Osteocyte (in vitro differentiated cells): ENCODE data around the gene PPIF. TPM values are rescaled to one million over a fixed set of nuclear protein-coding genes. Genes with fewer than 3 reads are reported as not detected.

ENCODE experiments used
- DNase-seq: peaks from one replicate; pipeline ENCODE4 v3.0.0; 2021; ENCODE audit warnings: mixed read lengths; ENCODE audit not compliant: unreplicated experiment; ENCODE audit errors: extremely low spot score
- H3K27ac Mint-ChIP-seq: one replicate; pipeline ENCODE4 v1.8.0; 2021; ENCODE audit warnings: mild to moderate bottlenecking, mixed read lengths; ENCODE audit not compliant: unreplicated experiment
- H3K27me3 Mint-ChIP-seq: one replicate; pipeline ENCODE4 v1.8.0; 2021; ENCODE audit warnings: mixed read lengths; ENCODE audit not compliant: unreplicated experiment
- H3K36me3 Mint-ChIP-seq: one replicate; pipeline ENCODE4 v1.8.0; 2021; ENCODE audit warnings: mixed read lengths; ENCODE audit not compliant: unreplicated experiment
- H3K4me1 Mint-ChIP-seq: one replicate; pipeline ENCODE4 v1.8.0; 2021; ENCODE audit warnings: mixed read lengths; ENCODE audit not compliant: unreplicated experiment
- H3K4me3 Mint-ChIP-seq: one replicate; pipeline ENCODE4 v1.8.0; 2021; ENCODE audit warnings: mild to moderate bottlenecking, moderate library complexity, mixed read lengths; ENCODE audit not compliant: unreplicated experiment
- H3K9me3 Mint-ChIP-seq: one replicate; pipeline ENCODE4 v1.8.0; 2021; ENCODE audit warnings: mixed read lengths; ENCODE audit not compliant: unreplicated experiment
- total RNA-seq: library from RNA; stranded (reverse); gene quantifications from 2 replicates; pipeline ENCODE4 v1.2.1, GENCODE V29; 2021
- TF ChIP-seq, protein P1 (sequence below): fragments of 200-600 bp; sonication (generic); IDR thresholded peaks from 2 replicates; pipeline ENCODE4 v1.5.0; 2021; ENCODE audit warnings: antibody characterized with exemption, mild to moderate bottlenecking, moderate library complexity

PPIF gene
- total RNA-seq, 1 donor from 2014 or later, result 17.0 TPM

DNA sequence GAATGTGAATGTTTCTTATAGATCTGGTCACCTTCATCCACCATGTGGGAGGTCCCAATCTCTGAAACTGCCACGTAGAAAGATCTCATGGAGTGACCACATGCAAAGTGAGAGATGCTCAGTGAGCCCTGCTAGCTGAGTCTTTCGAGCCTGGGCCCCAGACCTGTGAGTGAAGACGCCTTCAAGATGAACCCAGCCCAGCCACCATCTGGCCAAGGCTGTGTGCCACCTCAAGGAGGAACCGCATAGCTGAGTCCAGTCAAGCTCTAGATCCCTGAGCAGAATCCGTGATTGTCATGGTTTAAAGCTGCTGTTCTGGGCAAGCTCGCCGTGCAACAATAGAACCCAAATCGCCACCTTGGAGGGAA is 20.2 kb upstream of the PPIF start:
- no peak overlapping the region for H3K4me3 Mint-ChIP-seq
- H3K9me3 Mint-ChIP-seq, result no peaks in the 10 kb centered on the region
- no peak for DNase-seq
- H3K4me1 Mint-ChIP-seq, result peaks cover 24% of the 10 kb centered on the region
- H3K36me3 Mint-ChIP-seq, result no peaks in the 10 kb centered on the region
- no peak overlapping the region for H3K27ac Mint-ChIP-seq
- TF ChIP-seq, protein P1, sequence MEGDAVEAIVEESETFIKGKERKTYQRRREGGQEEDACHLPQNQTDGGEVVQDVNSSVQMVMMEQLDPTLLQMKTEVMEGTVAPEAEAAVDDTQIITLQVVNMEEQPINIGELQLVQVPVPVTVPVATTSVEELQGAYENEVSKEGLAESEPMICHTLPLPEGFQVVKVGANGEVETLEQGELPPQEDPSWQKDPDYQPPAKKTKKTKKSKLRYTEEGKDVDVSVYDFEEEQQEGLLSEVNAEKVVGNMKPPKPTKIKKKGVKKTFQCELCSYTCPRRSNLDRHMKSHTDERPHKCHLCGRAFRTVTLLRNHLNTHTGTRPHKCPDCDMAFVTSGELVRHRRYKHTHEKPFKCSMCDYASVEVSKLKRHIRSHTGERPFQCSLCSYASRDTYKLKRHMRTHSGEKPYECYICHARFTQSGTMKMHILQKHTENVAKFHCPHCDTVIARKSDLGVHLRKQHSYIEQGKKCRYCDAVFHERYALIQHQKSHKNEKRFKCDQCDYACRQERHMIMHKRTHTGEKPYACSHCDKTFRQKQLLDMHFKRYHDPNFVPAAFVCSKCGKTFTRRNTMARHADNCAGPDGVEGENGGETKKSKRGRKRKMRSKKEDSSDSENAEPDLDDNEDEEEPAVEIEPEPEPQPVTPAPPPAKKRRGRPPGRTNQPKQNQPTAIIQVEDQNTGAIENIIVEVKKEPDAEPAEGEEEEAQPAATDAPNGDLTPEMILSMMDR, result no peak
- H3K27me3 Mint-ChIP-seq, result no peaks in the 10 kb centered on the region

DNA sequence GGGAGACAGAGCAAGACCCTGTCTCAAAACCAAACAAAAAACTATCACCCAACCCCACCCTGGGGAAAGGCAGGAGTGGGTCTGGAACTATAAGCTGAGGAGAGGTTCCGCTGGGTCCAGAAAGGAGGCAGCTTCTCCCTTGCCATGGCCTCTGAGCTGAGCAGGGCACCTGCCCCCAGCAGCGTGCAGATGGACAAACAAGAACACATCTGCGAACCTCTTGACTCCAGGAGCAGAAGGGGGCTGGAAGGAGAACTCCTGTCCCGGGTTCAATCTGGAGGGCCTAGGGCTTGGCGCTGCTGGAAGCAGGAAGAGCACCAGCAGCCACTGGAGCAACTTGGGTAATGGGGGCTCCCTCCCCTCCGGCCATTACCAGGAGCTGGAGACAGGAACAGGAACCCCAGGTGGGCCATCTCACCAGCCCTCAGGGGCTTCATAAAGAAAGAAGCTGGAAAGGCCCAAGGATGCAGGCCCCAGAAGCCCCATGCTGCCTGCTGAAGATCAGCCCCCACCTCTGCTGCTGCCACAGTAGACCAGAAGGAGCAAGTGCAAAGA is 19.0 kb upstream of the PPIF start:
- TF ChIP-seq, protein P1, result no peak
- H3K9me3 Mint-ChIP-seq, result no peaks in the 10 kb centered on the region
- no peak for DNase-seq
- H3K27ac Mint-ChIP-seq, result no peak overlapping the region
- H3K4me3 Mint-ChIP-seq, result no peak overlapping the region
- no peaks in the 10 kb centered on the region for H3K27me3 Mint-ChIP-seq
- peaks cover 18% of the 10 kb centered on the region for H3K4me1 Mint-ChIP-seq
- no peaks in the 10 kb centered on the region for H3K36me3 Mint-ChIP-seq

DNA sequence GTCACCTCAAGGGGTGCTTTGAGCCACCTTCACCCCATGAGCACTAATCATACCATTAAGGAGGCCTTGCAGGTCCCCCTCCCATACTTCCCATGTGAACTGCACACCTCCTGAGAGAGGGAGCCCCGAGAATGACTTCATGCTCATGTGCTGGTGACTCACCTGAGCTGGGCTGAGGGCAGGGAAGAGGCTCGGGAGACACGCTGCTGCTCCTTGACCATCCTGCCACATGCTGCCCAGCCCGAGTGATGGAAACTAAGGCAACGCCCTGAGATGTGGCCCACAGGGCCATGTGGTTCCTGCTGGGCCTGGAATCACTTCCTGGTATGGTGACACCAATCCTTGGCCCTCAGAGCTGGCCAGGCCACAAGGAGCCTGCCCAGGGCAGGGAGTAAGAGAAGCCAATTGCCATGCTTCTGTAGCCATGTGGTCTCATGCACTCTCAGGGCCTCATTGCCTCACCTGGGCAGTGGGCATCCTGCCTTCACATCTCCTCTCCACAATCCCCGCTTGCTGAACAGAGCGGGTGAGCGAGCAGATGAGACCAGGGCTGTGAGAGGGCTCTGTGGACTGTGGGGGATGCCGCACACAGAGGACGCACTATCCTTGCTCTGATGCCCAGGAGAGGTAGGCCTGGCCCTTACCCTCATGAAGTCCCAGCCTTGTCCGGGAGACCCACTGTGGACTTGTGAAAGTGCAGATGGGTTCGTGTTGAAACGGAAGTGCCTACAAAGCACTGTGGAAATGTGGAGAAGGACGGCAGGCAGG is 18.3 kb upstream of the PPIF start:
- TF ChIP-seq, protein P1, result no peak
- Mint-ChIP-seq H3K27ac (no peak overlapping the region), H3K9me3 (no peaks in the 10 kb centered on the region), H3K4me1 (peaks cover 20% of the 10 kb centered on the region), H3K36me3 (no peaks in the 10 kb centered on the region), H3K27me3 (no peaks in the 10 kb centered on the region), H3K4me3 (no peak overlapping the region)
- no peak for DNase-seq

DNA sequence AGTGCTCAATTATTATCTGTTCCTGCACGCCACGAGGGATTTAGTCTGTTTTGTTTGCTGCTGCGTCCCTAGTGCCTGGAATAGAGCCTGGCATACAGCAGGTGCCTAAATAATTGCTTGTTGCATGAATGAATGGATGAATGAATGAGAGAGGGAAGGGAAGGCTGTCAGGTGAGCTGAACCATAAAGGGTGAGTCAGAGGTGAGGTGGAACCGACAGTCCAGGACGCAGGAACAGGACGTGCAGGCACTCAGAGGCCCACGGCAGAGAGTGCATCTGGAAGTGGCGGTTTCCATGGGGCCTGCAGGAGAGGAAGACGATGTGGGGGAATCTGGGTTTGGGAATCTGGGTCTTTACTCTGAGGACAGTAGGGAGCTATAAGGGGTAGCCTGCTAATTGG is 17.7 kb upstream of the PPIF start:
- Mint-ChIP-seq H3K27me3 (no peaks in the 10 kb centered on the region), H3K4me3 (no peak overlapping the region), H3K9me3 (no peaks in the 10 kb centered on the region), H3K27ac (no peak overlapping the region), H3K36me3 (no peaks in the 10 kb centered on the region), H3K4me1 (peaks cover 22% of the 10 kb centered on the region)
- no peak for DNase-seq
- TF ChIP-seq, protein P1, result no peak

DNA sequence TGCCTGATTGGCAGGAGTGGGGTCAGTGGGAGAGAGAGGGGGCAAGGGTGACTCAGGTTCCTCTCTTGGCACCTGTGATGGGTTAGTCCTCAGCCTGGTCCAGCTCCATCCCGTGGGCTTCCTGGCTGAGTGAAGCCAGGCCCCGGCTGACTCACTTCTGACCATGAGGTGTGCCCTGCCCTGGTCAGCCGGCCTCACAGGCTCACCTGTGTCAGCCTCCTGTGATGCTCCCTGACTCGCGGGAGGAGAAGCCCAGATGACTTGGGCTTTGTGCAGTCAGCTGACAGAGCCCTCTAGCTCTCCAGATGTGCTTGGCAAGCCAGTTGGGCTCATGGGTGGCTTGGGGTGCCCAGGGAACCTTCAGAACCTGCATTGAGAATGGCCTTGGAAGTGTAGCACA is 16.0 kb upstream of the PPIF start:
- H3K4me3 Mint-ChIP-seq, result no peak overlapping the region
- no peaks in the 10 kb centered on the region for H3K36me3 Mint-ChIP-seq
- peaks cover 37% of the 10 kb centered on the region for H3K4me1 Mint-ChIP-seq
- TF ChIP-seq, protein P1, result no peak
- DNase-seq, result no peak
- H3K27ac Mint-ChIP-seq, result no peak overlapping the region
- no peaks in the 10 kb centered on the region for H3K27me3 Mint-ChIP-seq
- no peaks in the 10 kb centered on the region for H3K9me3 Mint-ChIP-seq
